Measurements from ENCODE around the gene HSH2D.

DNA sequence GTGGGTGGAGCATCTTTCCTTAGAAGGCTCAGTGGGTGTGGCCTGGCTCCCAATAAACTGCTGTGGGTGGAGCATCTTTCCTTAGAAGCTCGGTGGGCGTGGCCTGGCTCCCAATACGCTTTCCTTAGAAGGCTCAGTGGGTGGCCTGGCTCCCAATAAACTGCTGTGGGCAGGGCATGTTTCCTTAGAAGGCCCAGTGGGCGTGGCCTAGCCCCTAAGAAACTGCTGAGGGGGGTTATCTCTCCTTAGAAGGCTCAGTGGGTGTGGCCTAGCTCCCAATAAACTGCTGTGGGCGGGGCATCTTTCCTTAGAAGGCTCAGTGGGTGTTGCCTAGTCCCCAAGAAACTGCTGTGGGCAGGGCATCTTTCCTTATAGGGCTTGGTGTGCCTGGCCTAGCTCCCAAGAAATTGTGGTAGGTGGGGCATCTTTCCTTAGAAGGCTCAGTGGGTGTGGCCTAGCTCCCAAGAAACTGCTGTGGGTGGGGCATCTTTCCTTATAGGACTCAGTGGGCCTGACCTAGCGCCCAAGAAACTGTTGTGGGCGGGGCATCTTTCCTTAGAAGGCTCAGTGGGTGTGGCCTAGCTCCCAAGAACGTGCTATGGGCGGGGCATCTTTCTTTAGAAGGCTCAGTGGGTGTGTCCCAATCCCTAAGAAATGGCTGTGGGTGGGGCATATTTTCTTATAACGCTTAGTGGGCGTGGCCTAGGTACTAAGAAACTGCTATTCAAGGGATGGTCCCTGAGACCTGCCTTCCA lies 10.3 kb downstream of the HSH2D start:
- TF ChIP-seq EZH2phosphoT487 (IDR thresholded peaks at IDR 0.05; ENCODE audit: low read depth, severe bottlenecking, unreplicated experiment) = no peak
- TF ChIP-seq, protein P1, sequence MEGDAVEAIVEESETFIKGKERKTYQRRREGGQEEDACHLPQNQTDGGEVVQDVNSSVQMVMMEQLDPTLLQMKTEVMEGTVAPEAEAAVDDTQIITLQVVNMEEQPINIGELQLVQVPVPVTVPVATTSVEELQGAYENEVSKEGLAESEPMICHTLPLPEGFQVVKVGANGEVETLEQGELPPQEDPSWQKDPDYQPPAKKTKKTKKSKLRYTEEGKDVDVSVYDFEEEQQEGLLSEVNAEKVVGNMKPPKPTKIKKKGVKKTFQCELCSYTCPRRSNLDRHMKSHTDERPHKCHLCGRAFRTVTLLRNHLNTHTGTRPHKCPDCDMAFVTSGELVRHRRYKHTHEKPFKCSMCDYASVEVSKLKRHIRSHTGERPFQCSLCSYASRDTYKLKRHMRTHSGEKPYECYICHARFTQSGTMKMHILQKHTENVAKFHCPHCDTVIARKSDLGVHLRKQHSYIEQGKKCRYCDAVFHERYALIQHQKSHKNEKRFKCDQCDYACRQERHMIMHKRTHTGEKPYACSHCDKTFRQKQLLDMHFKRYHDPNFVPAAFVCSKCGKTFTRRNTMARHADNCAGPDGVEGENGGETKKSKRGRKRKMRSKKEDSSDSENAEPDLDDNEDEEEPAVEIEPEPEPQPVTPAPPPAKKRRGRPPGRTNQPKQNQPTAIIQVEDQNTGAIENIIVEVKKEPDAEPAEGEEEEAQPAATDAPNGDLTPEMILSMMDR (IDR thresholded peaks at IDR 0.05; ENCODE audit: poor library complexity) = no peak
